ENCODE results near the gene RPL36. TPM values are rescaled to one million over a fixed set of nuclear protein-coding genes. Genes with fewer than 3 reads are reported as not detected.
A peak's percentile ranks its signal among the peaks of the same experiment; 100 is the strongest.

Gene RPL36
- total and polyA plus RNA-seq, 9 of the 15 experiments (the other 6 are each of a cell fraction or from before 2014, with no cell fraction given) = 350 to 3,412 (median 1,507) TPM

- TF ChIP-seq NCOA1 (IDR thresholded peaks at IDR 0.05; ENCODE audit: low read depth) (no peak), DLX4 (CRISPR knock-in tag; IDR thresholded peaks at IDR 0.05) (no peak), CEBPB (tag; IDR thresholded peaks at IDR 0.05) (peak; percentile 86), GABPA (tag; conservative IDR thresholded peaks at IDR 0.05; ENCODE audit: low read depth) (no peak), CCAR2 (IDR thresholded peaks at IDR 0.05; ENCODE audit: low read depth, low read length) (no peak), ZNF444 (CRISPR knock-in tag; IDR thresholded peaks at IDR 0.05) (no peak), ZNF282 (CRISPR knock-in tag; IDR thresholded peaks at IDR 0.05) (0 out of 2 replicates have a peak, but pooled peaks have one; percentile 66), ERF (CRISPR knock-in tag; IDR thresholded peaks at IDR 0.05) (0 out of 2 replicates have a peak, but pooled peaks have one; percentile 9)
- TF ChIP-seq, protein P1, sequence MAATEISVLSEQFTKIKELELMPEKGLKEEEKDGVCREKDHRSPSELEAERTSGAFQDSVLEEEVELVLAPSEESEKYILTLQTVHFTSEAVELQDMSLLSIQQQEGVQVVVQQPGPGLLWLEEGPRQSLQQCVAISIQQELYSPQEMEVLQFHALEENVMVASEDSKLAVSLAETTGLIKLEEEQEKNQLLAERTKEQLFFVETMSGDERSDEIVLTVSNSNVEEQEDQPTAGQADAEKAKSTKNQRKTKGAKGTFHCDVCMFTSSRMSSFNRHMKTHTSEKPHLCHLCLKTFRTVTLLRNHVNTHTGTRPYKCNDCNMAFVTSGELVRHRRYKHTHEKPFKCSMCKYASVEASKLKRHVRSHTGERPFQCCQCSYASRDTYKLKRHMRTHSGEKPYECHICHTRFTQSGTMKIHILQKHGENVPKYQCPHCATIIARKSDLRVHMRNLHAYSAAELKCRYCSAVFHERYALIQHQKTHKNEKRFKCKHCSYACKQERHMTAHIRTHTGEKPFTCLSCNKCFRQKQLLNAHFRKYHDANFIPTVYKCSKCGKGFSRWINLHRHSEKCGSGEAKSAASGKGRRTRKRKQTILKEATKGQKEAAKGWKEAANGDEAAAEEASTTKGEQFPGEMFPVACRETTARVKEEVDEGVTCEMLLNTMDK (IDR thresholded peaks at IDR 0.05; ENCODE audit: borderline replicate concordance, insufficient read depth, low read depth, low read length, poor library complexity, severe bottlenecking) = no peak
Measured at GRCh38 chr19:5719274-5719960, 29.3 kb downstream of the RPL36 start (continued).

Measured in K562 (cell line).